HepG2 (cell line): ENCODE results near the gene NXT1. TPM values are rescaled to one million over a fixed set of nuclear protein-coding genes. Genes with fewer than 3 reads are reported as not detected.
A peak's percentile ranks its signal among the peaks of the same experiment; 100 is the strongest.

Experiments
- ARHGAP35 ChIP-seq: sonication (generic); formaldehyde crosslinking; IDR thresholded peaks from 2 replicates; pipeline ENCODE4 v1.9.0; 2022; ENCODE audit warnings: mild to moderate bottlenecking, inconsistent platforms, moderate library complexity, missing genetic modification reagents, borderline replicate concordance
- ARID2 ChIP-seq: sonication (generic); formaldehyde crosslinking; IDR thresholded peaks from 2 replicates; pipeline ENCODE4 v1.8.1; 2022; ENCODE audit warnings: mild to moderate bottlenecking, missing genetic modification reagents, borderline replicate concordance
- CEBPB ChIP-seq: IDR thresholded peaks from 2 replicates; pipeline ENCODE4 v1.6.1; 2011; ENCODE audit warnings: low read depth, low read length, improper control_type of control experiment, borderline replicate concordance
- HES4 ChIP-seq: sonication (generic); formaldehyde crosslinking; IDR thresholded peaks from 2 replicates; pipeline ENCODE4 v1.9.0; 2021; ENCODE audit warnings: mild to moderate bottlenecking, missing genetic modification reagents, borderline replicate concordance
- HNRNPL ChIP-seq: fragments of 200-400 bp; formaldehyde crosslinking; IDR thresholded peaks from 2 replicates; pipeline ENCODE4 v1.6.1; 2017; ENCODE audit warnings: mild to moderate bottlenecking, low read depth, low read length
- HNRNPUL1 ChIP-seq: fragments of 200-400 bp; formaldehyde crosslinking; IDR thresholded peaks from 2 replicates; pipeline ENCODE4 v1.6.1; 2017; ENCODE audit warnings: low read depth, mild to moderate bottlenecking, low read length, moderate library complexity
- ISL2 ChIP-seq: sonication (generic); formaldehyde crosslinking; IDR thresholded peaks from 2 replicates; pipeline ENCODE4 v1.5.0; 2020; ENCODE audit warnings: missing genetic modification reagents
- JUNB ChIP-seq: sonication (generic); formaldehyde crosslinking; IDR thresholded peaks from 2 replicates; pipeline ENCODE4 v1.8.0; 2022; ENCODE audit warnings: missing genetic modification reagents, mild to moderate bottlenecking, borderline replicate concordance
- MAFK ChIP-seq, 2 experiments: IDR thresholded peaks in 1 of 2; conservative IDR thresholded peaks in 1 of 2; 2 replicates each; pipeline ENCODE4 v1.6.1; 2011; ENCODE audit warnings: improper control_type of control experiment in 2 of 2, low read length in 2 of 2
- MTF2 ChIP-seq: sonication (generic); formaldehyde crosslinking; IDR thresholded peaks from 2 replicates; pipeline ENCODE4 v1.5.0; 2020; ENCODE audit warnings: missing genetic modification reagents, borderline replicate concordance
- MYNN ChIP-seq: sonication (generic); formaldehyde crosslinking; IDR thresholded peaks from 2 replicates; pipeline ENCODE4 v1.4.0; 2020; ENCODE audit warnings: mild to moderate bottlenecking, low read depth, missing genetic modification reagents
- RAD21 ChIP-seq: fragments of 450-650 bp; formaldehyde crosslinking; IDR thresholded peaks from 2 replicates; pipeline ENCODE4 v1.5.0; 2020; ENCODE audit warnings: mild to moderate bottlenecking
- SAP130 ChIP-seq: IDR thresholded peaks from 2 replicates; pipeline ENCODE4 v1.6.1; 2016; ENCODE audit warnings: low read depth
- SOX6 ChIP-seq, 2 experiments: fragments of 450-650 bp in 1 of 2; sonication (generic) in 1 of 2; formaldehyde crosslinking in 1 of 2; IDR thresholded peaks; 2 replicates each; pipeline versions ENCODE4 v1.4.0 to v1.6.1; 2017 to 2020; ENCODE audit warnings: antibody characterized with exemption in 1 of 2, mild to moderate bottlenecking in 1 of 2, missing genetic modification reagents in 1 of 2
- TEAD3 ChIP-seq: optimal IDR thresholded peaks from 2 replicates; pipeline ENCODE3; 2016; ENCODE audit warnings: borderline replicate concordance
- ZC3H13 ChIP-seq: sonication (generic); formaldehyde crosslinking; IDR thresholded peaks from 2 replicates; pipeline ENCODE4 v1.8.1; 2023; ENCODE audit warnings: mild to moderate bottlenecking, missing genetic modification reagents, moderate library complexity
- ZKSCAN5 ChIP-seq: sonication (generic); formaldehyde crosslinking; IDR thresholded peaks from 2 replicates; pipeline ENCODE4 v1.5.1; 2020; ENCODE audit warnings: mild to moderate bottlenecking, missing genetic modification reagents
- ZNF350 ChIP-seq: sonication (generic); formaldehyde crosslinking; IDR thresholded peaks from 2 replicates; pipeline ENCODE4 v1.4.0; 2020; ENCODE audit warnings: mild to moderate bottlenecking, low read depth, missing genetic modification reagents, borderline replicate concordance
- ZNF616 ChIP-seq: sonication (generic); formaldehyde crosslinking; IDR thresholded peaks from 2 replicates; pipeline ENCODE4 v1.5.0; 2020; ENCODE audit warnings: low read depth, mild to moderate bottlenecking, missing genetic modification reagents
- ZNF644 ChIP-seq: IDR thresholded peaks from 2 replicates; pipeline ENCODE4 v1.6.1; 2016; ENCODE audit warnings: low read depth
- ZNF879 ChIP-seq: sonication (generic); formaldehyde crosslinking; IDR thresholded peaks from 2 replicates; pipeline ENCODE4 v1.8.1; 2023; ENCODE audit warnings: missing genetic modification reagents
- ZSCAN29 ChIP-seq: sonication (generic); formaldehyde crosslinking; conservative IDR thresholded peaks from 2 replicates; pipeline ENCODE4 v1.4.0; 2020; ENCODE audit warnings: mild to moderate bottlenecking, missing genetic modification reagents
- polyA plus RNA-seq, 8 experiments: library from polyadenylated mRNA; depleted of rRNA in 3 of 8; stranded (reverse) in 7 of 8; unstranded in 1 of 8; fragments of >200 nt; fragmentation: Illumina TruSeq in 4 of 8; extraction: Trizol in 4 of 8; gene quantifications; 2 replicates each; pipeline versions ENCODE4 v1.2.1 to v1.2.3, GENCODE V29; 2011 to 2016; ENCODE audit warnings: low read depth in 4 of 8, missing spikeins in 1 of 8, mixed read lengths in 1 of 8; ENCODE audit not compliant: insufficient read depth in 1 of 8
- total RNA-seq, 5 experiments: library from RNA; depleted of rRNA; stranded (reverse); fragments of >200 nt; fragmentation: Illumina TruSeq; extraction: Trizol; gene quantifications; 2 replicates each; pipeline ENCODE4 v1.2.3, GENCODE V29; 2016; ENCODE audit warnings: low read depth in 1 of 5
- TF ChIP-seq, protein P1 (sequence below): IDR thresholded peaks from 2 replicates; pipeline ENCODE4 v1.6.1; 2018; ENCODE audit warnings: missing genetic modification reagents, mild to moderate bottlenecking, missing compliant biosample characterization
- TF ChIP-seq, protein P2 (sequence below): sonication (generic); formaldehyde crosslinking; IDR thresholded peaks from 2 replicates; pipeline ENCODE4 v1.8.0; 2022; ENCODE audit warnings: mild to moderate bottlenecking, missing genetic modification reagents; ENCODE audit not compliant: insufficient replicate concordance
- TF ChIP-seq, protein P3 (sequence below): sonication (generic); formaldehyde crosslinking; IDR thresholded peaks from 2 replicates; pipeline ENCODE4 v1.4.0; 2020; ENCODE audit warnings: missing genetic modification reagents
- TF ChIP-seq, protein P4 (sequence below): sonication (generic); formaldehyde crosslinking; IDR thresholded peaks from 2 replicates; pipeline ENCODE4 v1.8.1; 2023; ENCODE audit warnings: mild to moderate bottlenecking, moderate library complexity, missing genetic modification reagents

Gene NXT1
- total and polyA plus RNA-seq, 2 of the 13 experiments (the other 11 are each of a cell fraction or from before 2014, with no cell fraction given), result 35.6 to 65.9 TPM

DNA sequence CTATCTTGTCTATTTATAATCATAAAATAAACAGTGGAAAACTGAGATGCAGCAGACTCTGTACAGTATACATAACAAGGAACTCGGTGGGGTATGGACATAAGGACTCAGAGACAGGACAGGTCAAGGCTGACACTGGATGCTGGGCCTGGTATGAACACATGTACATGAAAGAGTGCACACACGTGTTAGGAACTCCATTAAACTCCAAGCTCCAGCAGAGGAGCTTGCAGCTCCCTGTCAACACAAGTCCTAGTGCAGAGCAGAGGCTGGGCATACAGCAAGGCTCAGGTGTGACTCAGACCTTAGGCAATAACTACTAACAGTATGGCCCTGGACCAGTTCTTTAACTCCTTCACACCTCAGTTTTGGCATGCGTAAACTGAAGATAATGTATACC lies 53.6 kb downstream of the NXT1 start (continued):
- TF ChIP-seq, protein P1, sequence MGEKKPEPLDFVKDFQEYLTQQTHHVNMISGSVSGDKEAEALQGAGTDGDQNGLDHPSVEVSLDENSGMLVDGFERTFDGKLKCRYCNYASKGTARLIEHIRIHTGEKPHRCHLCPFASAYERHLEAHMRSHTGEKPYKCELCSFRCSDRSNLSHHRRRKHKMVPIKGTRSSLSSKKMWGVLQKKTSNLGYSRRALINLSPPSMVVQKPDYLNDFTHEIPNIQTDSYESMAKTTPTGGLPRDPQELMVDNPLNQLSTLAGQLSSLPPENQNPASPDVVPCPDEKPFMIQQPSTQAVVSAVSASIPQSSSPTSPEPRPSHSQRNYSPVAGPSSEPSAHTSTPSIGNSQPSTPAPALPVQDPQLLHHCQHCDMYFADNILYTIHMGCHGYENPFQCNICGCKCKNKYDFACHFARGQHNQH (CRISPR knock-in tag), result 0 out of 2 replicates have a peak, but pooled peaks have one; percentile 38
- TF ChIP-seq MYNN (CRISPR knock-in tag) (no peak), JUNB (no peak), ZNF616 (CRISPR knock-in tag) (no peak), ARID2 (CRISPR knock-in tag) (no peak), ARHGAP35 (CRISPR knock-in tag) (no peak), ZNF350 (CRISPR knock-in tag) (no peak), CEBPB (peak; percentile 82; the same call in 1 of the 2 replicates), ISL2 (CRISPR knock-in tag) (no peak), ZNF879 (no peak), MAFK (conservative IDR thresholded peaks at IDR 0.05 in 1 of 2, IDR thresholded peaks at IDR 0.05 in 1 of 2; ENCODE audit: low read length in 2 of 2) (no peak), SAP130 (peak; percentile 50; the same call in 1 of the 2 replicates), ZC3H13 (no peak), HNRNPL (no peak), TEAD3 (CRISPR knock-in tag) (peak; percentile 53), ZNF644 (CRISPR knock-in tag) (0 out of 2 replicates have a peak, but pooled peaks have one; percentile 4), HNRNPUL1 (no peak), ZKSCAN5 (CRISPR knock-in tag) (no peak), ZSCAN29 (CRISPR knock-in tag) (no peak), SOX6 (IDR thresholded peaks at IDR 0.05) (no peak), SOX6 (CRISPR knock-in tag; IDR thresholded peaks at IDR 0.05) (no peak), HES4 (no peak), MTF2 (CRISPR knock-in tag) (no peak), RAD21 (no peak)
- TF ChIP-seq, protein P2, sequence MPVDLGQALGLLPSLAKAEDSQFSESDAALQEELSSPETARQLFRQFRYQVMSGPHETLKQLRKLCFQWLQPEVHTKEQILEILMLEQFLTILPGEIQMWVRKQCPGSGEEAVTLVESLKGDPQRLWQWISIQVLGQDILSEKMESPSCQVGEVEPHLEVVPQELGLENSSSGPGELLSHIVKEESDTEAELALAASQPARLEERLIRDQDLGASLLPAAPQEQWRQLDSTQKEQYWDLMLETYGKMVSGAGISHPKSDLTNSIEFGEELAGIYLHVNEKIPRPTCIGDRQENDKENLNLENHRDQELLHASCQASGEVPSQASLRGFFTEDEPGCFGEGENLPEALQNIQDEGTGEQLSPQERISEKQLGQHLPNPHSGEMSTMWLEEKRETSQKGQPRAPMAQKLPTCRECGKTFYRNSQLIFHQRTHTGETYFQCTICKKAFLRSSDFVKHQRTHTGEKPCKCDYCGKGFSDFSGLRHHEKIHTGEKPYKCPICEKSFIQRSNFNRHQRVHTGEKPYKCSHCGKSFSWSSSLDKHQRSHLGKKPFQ (CRISPR knock-in tag), result peak; percentile 50
- TF ChIP-seq, protein P3, sequence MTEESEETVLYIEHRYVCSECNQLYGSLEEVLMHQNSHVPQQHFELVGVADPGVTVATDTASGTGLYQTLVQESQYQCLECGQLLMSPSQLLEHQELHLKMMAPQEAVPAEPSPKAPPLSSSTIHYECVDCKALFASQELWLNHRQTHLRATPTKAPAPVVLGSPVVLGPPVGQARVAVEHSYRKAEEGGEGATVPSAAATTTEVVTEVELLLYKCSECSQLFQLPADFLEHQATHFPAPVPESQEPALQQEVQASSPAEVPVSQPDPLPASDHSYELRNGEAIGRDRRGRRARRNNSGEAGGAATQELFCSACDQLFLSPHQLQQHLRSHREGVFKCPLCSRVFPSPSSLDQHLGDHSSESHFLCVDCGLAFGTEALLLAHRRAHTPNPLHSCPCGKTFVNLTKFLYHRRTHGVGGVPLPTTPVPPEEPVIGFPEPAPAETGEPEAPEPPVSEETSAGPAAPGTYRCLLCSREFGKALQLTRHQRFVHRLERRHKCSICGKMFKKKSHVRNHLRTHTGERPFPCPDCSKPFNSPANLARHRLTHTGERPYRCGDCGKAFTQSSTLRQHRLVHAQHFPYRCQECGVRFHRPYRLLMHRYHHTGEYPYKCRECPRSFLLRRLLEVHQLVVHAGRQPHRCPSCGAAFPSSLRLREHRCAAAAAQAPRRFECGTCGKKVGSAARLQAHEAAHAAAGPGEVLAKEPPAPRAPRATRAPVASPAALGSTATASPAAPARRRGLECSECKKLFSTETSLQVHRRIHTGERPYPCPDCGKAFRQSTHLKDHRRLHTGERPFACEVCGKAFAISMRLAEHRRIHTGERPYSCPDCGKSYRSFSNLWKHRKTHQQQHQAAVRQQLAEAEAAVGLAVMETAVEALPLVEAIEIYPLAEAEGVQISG (CRISPR knock-in tag), result no peak
- TF ChIP-seq, protein P4, sequence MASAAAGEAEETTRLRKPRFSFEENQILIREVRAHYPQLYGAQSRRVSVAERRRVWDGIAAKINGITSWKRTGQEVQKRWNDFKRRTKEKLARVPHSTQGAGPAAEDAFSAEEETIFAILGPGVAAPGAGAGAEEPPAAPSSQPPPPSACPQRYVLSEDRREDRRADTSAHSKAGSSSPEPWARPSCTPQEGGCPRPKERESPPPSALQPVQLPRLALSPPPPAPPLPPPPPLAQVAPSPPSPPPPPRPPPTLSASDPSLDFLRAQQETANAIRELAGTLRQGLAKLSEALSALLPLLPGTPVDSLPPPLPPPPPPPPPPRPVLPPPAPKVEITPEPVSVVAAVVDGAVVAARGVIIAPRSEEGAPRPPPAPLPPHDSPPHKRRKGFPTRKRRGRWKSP (CRISPR knock-in tag), result no peak
